ENCODE data around the gene AGPS.
"Not testable (repeated sequence)": the region's sequence is repeated elsewhere in the genome, so short reads cannot be mapped to it uniquely, and the experiment has no call there.

The AGPS gene

GRCh38 chr2:177392373-177393202 is at the start of gene AGPS:
Gene AGPS (plus strand): TSS chr2:177392773. CDS start chr2:177392790, 17 bp downstream.
- peak; percentile 86 for DNase-seq

DNA sequence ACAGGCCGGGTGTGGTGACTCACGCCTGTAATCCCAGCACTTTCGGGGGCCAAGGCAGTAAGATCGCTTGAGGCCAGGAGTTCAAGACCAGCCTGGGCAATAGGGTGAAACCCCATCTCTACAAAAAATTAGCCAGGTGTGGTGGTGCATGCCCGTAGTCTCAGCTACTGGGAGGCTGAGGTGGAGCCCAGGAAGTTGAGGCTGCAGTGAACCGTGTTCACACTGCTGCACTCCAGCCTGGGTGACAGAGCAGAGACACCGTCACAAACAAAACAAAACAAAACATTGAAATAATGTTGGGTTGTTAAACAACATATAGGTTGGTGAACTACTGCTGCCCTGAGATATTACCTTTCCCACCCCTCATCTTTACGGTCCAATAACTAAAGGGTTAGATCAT is 48.8 kb upstream of the AGPS start:
- no peak for DNase-seq

- DNase-seq, result no peak
Measured at GRCh38 chr2:177344316-177344715, 48.3 kb upstream of the AGPS start.

DNA sequence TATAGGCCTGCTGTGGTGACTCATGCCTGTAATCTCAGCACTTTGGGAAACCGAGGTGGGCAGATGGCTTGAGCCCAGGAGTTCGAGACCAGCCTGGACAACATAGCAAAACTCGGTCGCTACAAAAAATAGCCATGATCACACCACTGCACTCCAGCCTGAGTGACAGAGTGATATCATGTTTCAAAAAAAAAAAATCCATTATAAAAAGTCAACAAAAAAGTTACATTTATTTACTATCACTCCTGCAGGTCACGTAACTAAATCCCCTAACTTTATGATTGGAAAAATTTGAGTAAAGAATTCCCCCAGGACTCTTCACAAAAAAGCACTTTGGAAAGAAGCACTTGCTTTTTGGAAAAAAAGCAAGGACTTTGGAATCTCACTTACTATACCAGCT is 46.4 kb upstream of the AGPS start:
- no peak for DNase-seq

GRCh38 chr2:177347570-177347969 is 45.0 kb upstream of the AGPS start:
- DNase-seq, result no peak

DNA sequence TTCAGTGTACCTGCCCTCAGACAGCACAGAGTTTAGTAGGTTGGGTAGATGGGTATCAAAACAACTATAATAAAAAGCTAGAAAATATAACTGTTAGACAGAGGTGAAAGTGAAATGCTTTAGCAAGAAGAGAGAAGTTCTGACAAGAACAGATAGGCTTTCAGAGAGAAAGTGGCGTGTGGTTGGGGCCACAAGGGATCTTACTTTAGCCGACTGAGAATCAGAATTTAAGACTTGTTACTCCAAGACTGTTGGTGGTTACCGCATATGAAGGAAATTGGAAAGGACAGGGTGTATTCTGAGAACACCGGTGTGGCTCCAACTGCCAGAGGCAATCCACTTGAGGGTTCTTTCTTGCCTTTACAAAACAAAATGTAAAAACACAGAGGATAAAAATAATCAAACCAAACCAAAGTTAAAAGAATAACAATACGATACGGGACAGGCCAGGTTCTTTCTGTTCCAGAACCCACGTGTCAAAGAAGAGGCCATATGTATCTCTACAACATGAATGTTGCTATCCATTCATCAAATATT is 44.4 kb upstream of the AGPS start:
- no peak for DNase-seq

DNA sequence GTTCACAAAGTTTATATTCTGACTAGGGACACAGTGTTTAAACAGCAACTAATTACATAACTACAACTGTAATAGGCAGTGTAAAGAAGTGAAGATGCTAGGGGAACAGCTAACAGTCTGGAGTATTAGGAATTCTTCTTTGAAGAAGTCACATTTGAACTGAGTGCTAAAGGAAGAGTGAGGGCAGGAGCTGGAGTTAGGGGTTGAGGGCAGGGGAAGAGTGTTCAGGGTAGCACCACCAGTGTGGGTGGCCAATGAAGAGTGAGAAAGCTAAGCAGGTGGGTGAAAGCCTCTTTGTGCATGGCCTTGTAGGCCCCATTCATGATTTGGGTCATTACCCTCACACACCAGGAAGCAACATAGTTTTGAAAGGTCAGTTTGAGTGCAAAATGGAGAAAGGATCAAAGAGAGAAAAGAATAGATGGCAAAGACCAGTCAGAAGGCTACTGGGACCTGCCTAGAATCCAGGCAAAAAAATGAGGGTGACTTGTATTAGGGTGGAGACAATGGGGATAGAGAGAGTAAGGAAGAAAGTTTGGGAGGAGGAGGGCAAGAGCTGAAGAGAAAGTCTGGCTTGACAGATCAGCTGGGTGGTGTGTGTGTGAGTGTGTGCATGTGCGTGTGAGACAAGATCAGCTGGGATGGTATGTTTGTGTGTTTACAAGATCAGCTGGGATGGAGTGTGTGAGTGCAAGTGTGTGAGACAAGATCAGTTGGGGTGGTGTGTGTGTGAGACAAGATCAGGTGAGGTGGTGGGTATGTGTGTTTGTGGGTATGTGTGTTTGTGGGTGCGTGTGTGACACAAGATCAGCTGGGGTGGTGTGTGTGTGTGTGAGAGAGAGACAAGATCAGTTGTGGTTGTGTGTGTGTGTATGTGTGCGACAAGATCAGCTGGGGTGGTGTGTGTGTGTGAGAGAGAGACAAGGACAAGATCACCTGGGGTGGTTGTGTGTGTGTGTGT is 43.6 kb upstream of the AGPS start:
- DNase-seq, result no peak

- DNase-seq, result not testable (repeated sequence)
Measured at GRCh38 chr2:177350624-177351023, 41.9 kb upstream of the AGPS start.

- not testable (repeated sequence) for DNase-seq
Measured at GRCh38 chr2:177351121-177351520, 41.5 kb upstream of the AGPS start.

- no peak for DNase-seq
Measured at GRCh38 chr2:177352441-177353186, 40.0 kb upstream of the AGPS start.

- DNase-seq, result no peak
Measured at GRCh38 chr2:177353187-177353478, 39.4 kb upstream of the AGPS start.

GRCh38 chr2:177354541-177354940 is 38.0 kb upstream of the AGPS start:
- DNase-seq, result peak; percentile 29

- DNase-seq, result no peak
Measured at GRCh38 chr2:177355874-177356273, 36.7 kb upstream of the AGPS start.

DNA sequence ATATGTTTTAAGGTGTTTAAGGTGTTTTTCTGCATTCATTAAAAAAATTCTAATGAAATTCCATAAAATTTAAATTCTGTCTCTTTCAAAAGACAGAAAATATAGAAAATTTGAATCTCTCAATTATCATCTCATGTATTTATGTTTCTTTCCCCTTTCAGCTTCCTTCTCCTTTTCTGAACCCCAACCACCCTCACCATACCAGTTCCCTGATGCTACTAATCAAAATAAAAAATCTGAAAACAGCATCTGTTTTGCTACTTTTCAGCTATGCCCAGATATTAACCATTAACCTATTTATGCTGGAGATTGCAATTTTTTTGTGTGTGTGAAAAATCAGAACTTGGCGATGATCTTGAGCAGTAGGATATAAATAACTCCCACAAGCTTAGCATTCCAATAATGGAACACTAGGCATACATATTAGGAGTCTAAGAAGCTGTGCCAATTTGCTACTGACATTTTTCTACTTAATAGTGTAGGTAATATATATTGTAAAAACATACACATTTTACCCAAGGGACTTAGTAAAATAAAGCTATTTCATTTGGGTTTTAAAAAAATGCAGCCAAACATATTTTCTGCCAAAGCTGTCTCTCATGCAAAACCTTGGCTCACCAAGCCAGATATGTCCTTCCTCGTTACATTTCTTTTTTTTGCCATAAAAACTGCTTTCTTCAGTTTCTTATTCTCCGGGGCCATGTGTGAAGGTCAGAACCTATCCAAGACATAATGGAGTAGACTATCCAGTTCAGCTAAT is 32.6 kb upstream of the AGPS start:
- no peak for DNase-seq

- no peak for DNase-seq
Measured at GRCh38 chr2:177362499-177362898, 30.1 kb upstream of the AGPS start.

DNA sequence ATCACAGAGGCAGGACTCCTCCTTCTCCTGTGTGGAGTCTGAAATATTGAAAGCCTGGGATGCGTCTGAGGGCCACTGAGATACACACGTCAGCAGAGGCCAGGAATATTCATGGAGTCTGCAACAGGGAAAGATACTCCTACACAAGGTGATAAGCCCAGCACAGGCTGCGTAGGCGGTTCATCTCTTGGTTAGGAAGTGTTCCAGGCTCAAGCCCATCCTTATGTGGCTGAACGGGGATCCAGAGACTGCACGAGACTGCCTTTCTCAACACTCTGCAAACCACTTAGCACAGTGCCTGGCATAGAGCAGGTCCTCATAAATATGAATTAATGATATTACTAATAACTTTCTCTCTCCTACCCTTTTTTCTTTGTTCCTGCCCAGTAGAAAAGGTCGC is 29.2 kb upstream of the AGPS start:
- DNase-seq, result no peak

DNA sequence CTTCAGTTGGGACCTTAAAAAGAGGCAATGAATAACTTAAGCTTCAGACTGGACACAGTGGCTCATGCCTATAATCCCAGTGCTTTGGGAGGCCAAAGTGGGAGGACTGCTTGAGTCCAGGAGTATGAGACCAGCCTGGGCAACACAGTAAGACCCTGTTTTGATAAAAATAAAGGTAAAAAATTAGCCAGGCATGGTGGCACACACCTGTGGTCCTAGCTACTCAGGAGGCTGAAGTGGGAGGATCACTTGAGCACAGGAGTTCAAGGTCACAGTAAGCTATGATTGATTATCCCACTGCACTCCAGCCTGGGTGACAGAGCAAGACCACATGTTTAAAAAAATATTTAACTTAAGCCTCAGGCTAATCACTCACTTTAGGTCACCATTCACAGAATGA is 26.8 kb upstream of the AGPS start:
- not testable (repeated sequence) for DNase-seq

GRCh38 chr2:177368023-177368422 is 24.6 kb upstream of the AGPS start:
- not testable (repeated sequence) for DNase-seq

GRCh38 chr2:177379354-177379753 is 13.2 kb upstream of the AGPS start:
- no peak for DNase-seq

GRCh38 chr2:177380181-177380580 is 12.4 kb upstream of the AGPS start:
- no peak for DNase-seq

GRCh38 chr2:177383935-177384334 is 8.6 kb upstream of the AGPS start:
- DNase-seq, result no peak

DNA sequence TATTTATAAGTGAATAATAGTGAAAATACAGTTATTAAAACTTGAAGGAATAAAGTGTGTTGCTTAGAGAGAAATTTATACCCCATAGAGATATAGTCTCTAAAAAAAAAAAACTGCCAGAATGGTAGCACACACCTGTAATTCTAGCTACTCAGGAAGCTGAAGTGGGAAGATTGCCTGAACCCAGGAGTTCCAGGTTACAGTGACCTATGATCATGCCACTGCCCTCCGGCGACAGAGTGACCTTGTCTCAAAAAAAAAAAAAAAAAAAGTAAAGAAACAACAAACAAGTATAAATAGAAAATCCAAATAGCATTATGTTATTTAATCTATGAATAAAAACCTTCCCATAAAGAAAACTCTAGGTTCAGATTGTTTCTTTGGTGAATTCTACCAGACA is 7.4 kb upstream of the AGPS start:
- DNase-seq, result no peak
